HG02973 (cell line): Measurements from ENCODE around the gene ARHGEF28.

ENCODE experiments used
- ATAC-seq: cut with Tn5 transposase; IDR thresholded peaks from one replicate; pipeline ENCODE4 v1.9.1; 2021; ENCODE audit warnings: moderate library complexity; ENCODE audit not compliant: unreplicated experiment

ARHGEF28 gene

GRCh38 chr5:73895471-73895870, 269.5 kb downstream of the ARHGEF28 start:
- no peak for ATAC-seq

DNA sequence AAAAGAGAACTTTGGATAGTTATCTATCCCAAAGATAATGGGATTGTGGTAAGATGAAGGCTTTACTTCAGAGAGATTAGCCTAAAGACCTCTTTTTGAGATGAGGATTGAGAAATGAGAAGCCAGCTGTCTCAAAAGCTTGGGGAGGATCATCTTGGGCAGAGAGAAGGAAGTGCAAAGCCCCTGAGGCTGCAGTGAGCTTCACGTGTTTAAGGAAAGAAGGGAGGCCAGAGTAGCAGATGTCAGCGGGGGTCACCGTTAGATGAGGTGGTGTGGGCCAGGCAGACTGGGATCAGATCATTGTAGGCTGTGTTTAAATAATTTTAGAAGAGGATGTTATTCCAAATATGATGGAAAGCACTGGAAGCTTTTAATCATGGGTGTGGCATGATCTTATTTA, 270.1 kb downstream of the ARHGEF28 start:
- ATAC-seq, result no peak

DNA sequence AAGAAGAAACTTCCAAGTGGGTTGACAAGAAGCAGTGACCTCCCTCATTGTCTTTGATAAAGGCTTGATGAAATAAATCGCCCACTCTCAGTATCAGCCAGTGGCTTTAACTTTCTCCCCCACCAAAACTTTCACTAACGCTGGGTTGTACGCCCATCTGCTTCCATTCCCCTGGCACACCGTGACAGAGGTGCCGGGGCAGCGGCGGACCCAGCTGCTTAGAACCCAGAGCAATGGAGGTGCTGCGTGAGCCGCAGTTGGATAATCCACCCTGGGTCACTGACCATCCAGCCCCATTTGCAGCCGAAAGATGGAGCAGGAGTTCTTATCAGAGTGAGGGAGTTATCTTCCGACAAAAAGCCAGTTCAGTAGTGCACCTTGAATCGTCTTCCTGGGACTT, 270.7 kb downstream of the ARHGEF28 start:
- ATAC-seq, result no peak

DNA sequence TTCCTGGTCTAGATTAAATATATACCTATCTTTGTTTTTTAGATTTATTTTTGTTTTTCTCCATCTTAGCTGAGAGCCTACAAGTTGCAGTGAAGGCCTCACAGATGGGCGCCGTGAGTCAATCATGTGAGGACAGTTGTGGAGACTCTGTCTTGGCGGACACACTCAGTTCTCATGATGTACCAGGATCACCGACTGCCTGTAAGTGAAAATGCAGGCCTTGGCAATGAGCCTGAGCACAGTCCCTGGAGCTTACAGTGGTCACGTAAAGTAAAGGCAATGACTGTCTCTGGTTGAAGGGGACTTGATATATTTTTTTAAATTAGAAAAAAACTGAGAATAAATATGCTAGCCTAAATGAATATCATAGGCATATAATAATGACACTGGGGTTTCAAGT, 271.9 kb downstream of the ARHGEF28 start:
- no peak for ATAC-seq

DNA sequence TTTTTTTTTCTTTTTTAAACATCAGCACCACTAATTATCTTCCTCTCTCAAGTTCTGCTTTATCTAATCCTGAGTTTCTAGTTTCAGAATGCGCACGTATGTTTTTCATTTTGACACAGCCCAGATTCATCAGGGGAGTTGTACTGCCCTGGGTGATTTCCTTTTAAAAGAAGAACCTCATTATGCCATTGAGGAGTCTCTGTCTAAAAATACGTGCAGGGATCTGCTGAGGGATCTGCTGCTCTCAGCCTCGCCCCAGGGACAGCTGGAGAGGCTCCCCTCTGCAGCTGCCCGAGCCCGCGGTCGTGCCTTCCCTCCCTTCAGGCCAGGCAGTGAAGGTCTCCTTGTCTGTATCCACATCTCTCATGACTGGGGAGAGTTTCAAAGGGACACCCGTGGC, 273.1 kb downstream of the ARHGEF28 start:
- ATAC-seq, result peak; percentile 72

GRCh38 chr5:73899916-73900315, 273.9 kb downstream of the ARHGEF28 start:
- no peak for ATAC-seq

GRCh38 chr5:73900566-73900965, 274.6 kb downstream of the ARHGEF28 start:
- ATAC-seq, result no peak

DNA sequence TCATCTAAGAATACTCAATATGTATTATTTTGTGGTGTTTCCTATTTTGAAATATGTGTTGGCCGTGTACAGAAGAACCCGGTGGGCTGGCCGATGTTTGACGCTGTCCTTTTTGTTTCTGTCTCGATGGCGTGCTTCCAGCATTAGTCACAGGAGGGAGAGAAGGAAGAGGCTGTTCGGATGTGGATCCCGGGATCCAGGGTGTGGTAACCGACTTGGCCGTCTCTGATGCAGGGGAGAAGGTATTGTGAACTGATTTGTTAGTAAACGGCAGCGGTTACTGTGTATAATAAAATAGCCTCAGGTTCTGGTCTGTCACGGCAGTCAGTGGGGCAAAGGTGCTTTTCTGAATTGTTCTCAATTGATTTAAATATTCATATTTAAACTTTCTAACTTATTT, 275.0 kb downstream of the ARHGEF28 start:
- ATAC-seq, result no peak

GRCh38 chr5:73901455-73901854, 275.5 kb downstream of the ARHGEF28 start:
- ATAC-seq, result no peak

DNA sequence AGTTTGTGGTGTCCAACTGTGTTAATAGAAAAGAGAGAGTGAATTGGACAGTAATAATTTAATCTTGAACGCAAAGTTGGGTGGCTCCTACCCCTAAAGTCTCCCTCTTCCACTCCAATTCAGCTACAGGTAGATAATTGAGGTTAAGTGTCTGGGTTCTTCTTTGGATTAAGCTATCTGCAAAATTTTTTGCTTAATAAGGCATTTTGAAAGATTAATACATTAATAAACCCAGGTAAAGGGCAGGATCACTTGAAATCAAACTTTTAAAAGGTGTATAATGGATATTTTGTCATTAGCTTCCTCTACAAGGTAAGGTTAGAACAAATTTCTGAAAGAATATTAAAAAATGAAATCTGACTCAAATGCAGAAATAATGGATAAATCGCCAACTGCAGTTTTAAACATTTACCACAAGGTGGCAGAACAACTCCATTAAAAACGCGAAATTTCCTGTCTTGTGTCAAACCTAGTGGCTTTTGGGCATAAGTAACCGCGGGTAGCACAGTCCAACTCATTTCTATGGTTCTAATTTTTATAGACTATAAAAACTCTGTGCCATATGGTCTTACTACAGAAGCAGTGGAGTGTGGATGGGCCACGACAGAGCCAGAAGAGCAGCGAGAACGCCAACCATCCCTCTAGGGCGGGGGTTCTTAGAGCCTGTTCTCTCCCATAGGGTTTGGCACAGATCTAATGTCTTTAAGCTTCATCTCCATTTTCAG, 276.5 kb downstream of the ARHGEF28 start:
- no peak for ATAC-seq

DNA sequence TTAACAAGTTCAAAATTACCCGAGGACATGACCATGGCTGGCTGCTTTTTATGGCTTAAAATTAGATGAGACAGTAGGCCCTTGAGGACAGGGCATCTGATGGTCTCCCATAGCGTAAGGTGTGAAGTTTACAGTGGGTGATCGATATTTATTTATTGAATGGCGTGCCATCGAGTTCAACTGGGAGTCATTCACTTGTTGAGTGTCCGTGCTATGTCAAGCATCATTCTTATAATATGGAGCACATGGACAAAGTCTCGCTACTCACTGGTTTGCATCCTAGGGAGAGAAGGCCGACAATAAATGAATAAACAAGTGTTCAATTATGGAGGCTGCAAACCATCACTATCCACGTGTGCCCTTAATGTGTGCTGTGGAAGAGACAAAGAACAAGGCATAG, 277.2 kb downstream of the ARHGEF28 start:
- ATAC-seq, result no peak

- no peak for ATAC-seq
Observed at GRCh38 chr5:73906277-73906676, 280.3 kb downstream of the ARHGEF28 start.

DNA sequence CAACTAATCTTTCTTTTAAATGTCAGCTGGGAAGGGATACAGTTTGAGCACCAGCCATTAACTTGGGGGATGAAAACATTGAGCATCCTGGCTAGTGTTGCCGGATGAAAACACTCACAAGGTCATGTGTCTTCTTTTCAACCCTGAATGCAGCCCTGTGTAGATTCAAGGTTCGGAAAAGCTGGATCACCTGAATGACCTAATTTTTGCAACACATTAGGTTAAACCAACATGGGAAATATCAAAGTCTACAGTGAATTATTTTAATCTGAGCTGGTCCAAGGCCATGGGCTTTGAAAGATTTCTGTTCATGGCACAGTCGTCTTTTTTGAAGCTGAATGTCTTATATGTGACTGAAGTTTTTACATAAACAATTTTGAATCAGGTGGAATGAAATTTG, 281.2 kb downstream of the ARHGEF28 start:
- no peak for ATAC-seq

GRCh38 chr5:73908395-73908794, 282.4 kb downstream of the ARHGEF28 start:
- ATAC-seq, result no peak

DNA sequence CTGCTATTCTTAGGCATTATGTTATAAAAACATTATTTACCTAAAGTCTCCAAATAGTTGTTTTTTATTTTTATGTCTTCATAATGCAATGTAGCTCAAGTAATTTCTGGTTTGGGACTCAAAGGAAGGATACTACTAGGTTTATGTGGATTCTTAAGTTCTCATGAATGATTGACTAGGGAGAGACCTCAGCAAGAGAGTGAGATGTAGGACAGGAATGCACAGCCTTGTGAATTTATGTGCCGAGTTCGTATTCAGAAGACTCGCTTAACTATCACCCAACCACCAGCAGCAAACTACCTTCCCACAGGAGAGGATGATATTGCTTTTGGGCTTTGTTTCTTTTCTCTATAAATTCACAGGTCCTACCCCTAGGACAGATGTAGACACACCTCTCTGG, 282.9 kb downstream of the ARHGEF28 start:
- ATAC-seq, result no peak

- ATAC-seq, result no peak
Observed at GRCh38 chr5:73909474-73909873, 283.5 kb downstream of the ARHGEF28 start.

DNA sequence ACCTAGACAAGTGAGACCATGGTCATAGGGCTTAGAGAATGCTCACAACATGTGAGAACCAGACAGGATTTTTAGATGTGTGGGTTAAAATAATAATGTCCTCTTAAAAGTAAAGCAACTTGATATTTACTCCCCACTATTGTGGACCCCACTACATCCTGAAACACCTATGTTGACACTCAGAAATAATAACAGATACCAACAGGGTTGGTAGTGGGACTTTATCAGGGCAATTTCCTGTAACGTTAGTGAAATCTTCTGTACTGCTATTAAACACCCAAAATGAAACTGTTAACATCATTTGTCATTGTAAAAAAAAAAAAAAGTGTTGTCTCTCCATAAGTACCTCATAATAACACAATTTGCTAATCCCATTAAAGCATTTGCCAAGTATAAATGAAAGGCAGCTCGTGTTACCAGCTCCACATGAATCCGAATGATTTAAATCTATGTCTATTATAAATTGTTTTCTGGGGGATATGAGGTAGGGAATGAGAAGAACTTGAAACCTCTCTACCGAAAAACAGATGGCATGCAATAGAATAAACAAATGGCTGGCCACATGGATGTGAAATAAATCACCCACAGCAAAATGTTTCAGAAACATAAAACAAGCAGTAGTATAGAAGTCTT, 285.9 kb downstream of the ARHGEF28 start:
- no peak for ATAC-seq

- ATAC-seq, result no peak
Observed at GRCh38 chr5:73912821-73913271, 286.9 kb downstream of the ARHGEF28 start.

DNA sequence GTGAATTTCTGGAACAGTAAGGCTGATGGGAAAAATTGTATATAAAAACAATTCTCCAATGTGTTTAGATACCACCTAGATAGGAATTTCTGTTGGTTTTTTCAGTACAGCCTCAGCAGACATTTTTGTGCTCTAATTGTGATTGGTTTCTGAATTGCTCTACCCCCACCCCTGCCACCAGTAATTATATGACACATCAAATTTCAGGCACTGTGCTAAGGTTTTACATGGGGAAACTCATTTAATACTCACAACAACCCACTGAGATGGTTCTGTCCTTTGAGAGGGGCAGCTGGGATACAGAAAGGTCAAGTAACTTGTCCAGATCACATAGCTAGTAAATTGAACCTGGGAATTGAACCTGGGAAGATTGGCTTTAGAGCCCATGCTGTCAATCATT, 288.0 kb downstream of the ARHGEF28 start:
- no peak for ATAC-seq

DNA sequence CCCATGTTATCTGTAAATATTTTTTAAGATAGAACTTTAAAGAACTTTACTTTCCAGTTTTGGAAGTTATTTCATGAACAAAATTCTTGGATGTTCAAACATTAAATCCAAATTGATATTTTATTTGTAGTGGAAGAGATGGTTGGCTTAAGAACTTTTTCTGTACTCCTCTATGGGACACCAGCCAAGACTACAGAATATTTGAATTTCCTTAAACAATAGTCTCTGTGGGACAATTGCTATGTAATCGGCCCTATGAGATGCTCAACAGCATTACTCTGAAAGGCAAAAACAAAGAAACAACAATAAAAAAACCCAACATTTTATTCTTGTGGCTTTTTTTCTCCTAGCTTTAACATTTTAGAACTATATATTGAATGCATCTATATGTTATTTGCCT, 289.3 kb downstream of the ARHGEF28 start:
- ATAC-seq, result no peak

- no peak for ATAC-seq
Observed at GRCh38 chr5:73917433-73917832, 291.4 kb downstream of the ARHGEF28 start.

DNA sequence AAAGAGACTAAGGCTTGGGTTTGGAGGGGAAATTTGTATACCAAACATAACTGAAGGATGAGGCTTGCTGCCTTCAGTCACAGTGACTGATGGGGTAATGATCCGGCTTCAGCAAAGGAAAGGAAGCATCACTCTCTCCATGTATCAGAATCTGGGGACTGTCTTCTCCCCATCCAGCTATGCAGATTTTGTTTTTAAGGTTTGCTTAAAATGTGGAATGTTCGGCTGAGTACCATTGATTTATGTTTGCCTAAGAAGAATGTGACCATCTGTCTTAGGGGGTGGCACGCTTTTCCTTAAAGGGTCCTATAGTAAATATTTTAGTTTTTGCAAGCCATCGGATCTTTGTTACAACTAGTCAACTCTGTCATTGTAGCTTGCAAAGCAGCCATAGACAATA, 291.9 kb downstream of the ARHGEF28 start:
- no peak for ATAC-seq

DNA sequence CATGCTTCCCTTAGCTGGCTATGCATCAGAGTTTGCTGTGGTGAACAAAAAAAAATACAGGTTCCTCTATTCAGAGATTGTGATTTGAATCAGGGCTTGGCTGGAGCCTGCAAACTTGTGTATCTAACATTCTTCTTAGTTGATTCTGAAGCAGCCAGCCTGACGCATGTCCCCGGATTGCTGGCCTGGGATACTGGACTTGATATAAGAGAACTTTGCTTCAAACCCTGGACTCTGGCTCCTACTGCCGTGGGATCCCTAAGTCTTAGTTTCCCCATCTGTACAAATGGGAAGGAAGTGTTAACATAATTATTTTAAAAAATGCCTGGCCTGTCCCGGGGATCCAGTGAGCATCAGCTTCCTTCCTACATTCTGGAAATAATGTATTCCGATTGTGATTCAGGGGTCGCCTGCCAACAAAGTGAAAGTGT, 292.8 kb downstream of the ARHGEF28 start:
- no peak for ATAC-seq
